ENCODE results near the gene PRKCI.

The PRKCI gene

DNA sequence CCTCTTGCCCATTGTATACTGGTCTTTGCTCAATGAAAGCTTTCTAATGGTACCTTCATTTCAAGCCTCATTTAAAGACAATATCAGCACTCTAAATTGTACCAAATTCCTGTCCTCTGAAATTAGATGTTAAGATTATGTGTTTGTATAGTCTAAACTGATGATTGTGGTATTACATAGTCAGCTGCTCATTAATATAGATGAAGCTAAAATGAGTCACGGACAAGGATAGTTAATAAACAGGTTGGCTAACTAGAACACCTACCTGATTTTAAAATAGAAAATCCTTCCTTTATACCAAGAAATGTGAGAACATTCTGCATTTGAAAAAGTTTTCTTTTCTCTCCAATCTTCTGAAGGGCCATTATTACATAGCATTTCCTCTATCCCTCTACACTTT lies 2.9 kb downstream of the PRKCI start:
- Histone ChIP-seq H3K9me3 (ENCODE audit: insufficient read depth, low read depth, low read length) (no peaks in the 10 kb centered on the region), H3K27me3 (ENCODE audit: insufficient read depth, low read length, poor library complexity, severe bottlenecking) (no peaks in the 10 kb centered on the region), H3K9ac (ENCODE audit: low read depth, low read length, poor library complexity, severe bottlenecking) (no peak overlapping the region), H2AFZ (ENCODE audit: low read length) (no peak overlapping the region), H3K4me2 (ENCODE audit: low read depth, low read length, poor library complexity, severe bottlenecking) (peak overlapping the region; percentile 84), H3K4me3 (ENCODE audit: low read length, poor library complexity, severe bottlenecking) (peak overlapping the region; percentile 24), H3K4me1 (ENCODE audit: insufficient read depth, low read length, poor library complexity, severe bottlenecking) (peaks cover 36% of the 10 kb centered on the region), H3K9me2 (replicated peaks; ENCODE audit: low read depth, low read length) (no peaks in the 10 kb centered on the region), H3K79me2 (ENCODE audit: insufficient read depth, low read length) (peaks cover 41% of the 10 kb centered on the region), H4K20me1 (ENCODE audit: insufficient read depth, low read length, poor library complexity, severe bottlenecking) (peaks cover 6% of the 10 kb centered on the region), H3K36me3 (ENCODE audit: insufficient read depth, low read length) (no peaks in the 10 kb centered on the region), H3F3A (ENCODE audit: low read depth) (no peaks in the 10 kb centered on the region)
- TF ChIP-seq EZH2phosphoT487 (IDR thresholded peaks at IDR 0.05; ENCODE audit: borderline replicate concordance), result no peak
- TF ChIP-seq, protein P1, sequence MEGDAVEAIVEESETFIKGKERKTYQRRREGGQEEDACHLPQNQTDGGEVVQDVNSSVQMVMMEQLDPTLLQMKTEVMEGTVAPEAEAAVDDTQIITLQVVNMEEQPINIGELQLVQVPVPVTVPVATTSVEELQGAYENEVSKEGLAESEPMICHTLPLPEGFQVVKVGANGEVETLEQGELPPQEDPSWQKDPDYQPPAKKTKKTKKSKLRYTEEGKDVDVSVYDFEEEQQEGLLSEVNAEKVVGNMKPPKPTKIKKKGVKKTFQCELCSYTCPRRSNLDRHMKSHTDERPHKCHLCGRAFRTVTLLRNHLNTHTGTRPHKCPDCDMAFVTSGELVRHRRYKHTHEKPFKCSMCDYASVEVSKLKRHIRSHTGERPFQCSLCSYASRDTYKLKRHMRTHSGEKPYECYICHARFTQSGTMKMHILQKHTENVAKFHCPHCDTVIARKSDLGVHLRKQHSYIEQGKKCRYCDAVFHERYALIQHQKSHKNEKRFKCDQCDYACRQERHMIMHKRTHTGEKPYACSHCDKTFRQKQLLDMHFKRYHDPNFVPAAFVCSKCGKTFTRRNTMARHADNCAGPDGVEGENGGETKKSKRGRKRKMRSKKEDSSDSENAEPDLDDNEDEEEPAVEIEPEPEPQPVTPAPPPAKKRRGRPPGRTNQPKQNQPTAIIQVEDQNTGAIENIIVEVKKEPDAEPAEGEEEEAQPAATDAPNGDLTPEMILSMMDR (conservative IDR thresholded peaks at IDR 0.05; ENCODE audit: low read length), result no peak

DNA sequence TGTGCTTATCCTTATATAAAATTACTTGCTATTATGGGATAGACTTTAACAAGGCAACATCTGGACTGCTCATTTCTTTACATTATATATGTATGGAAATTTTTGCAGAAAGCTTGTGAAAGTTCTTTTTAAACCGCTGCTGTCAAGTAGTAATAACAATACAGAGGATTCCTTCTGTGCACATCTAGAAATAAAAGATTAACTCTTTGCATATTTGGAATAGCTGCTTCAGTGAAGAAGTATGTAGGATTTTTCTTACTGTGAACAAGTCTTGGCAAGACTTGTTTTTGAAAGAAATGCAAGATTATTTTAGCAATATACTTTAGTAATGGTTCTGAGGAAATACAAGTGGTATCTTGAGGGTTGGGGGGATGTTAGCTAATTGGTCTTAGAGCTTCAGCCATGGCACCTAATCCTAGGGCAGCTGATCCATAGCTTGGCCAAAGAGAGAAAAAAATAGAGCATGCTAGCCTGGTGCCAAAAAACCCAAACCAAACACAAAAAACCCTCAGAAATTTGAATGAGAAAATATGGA lies 4.3 kb downstream of the PRKCI start:
- Histone ChIP-seq H3K4me2 (ENCODE audit: low read depth, low read length, poor library complexity, severe bottlenecking) (peak overlapping the region; percentile 37), H3K9me2 (replicated peaks; ENCODE audit: low read depth, low read length) (no peaks in the 10 kb centered on the region), H3K4me1 (ENCODE audit: insufficient read depth, low read length, poor library complexity, severe bottlenecking) (peaks cover 36% of the 10 kb centered on the region), H3K9ac (ENCODE audit: low read depth, low read length, poor library complexity, severe bottlenecking) (no peak overlapping the region), H4K20me1 (ENCODE audit: insufficient read depth, low read length, poor library complexity, severe bottlenecking) (peaks cover 6% of the 10 kb centered on the region), H3F3A (ENCODE audit: low read depth) (no peaks in the 10 kb centered on the region), H3K27me3 (ENCODE audit: insufficient read depth, low read length, poor library complexity, severe bottlenecking) (no peaks in the 10 kb centered on the region), H2AFZ (ENCODE audit: low read length) (no peak overlapping the region), H3K79me2 (ENCODE audit: insufficient read depth, low read length) (peaks cover 45% of the 10 kb centered on the region), H3K4me3 (ENCODE audit: low read length, poor library complexity, severe bottlenecking) (peak overlapping the region; percentile 4), H3K36me3 (ENCODE audit: insufficient read depth, low read length) (no peaks in the 10 kb centered on the region), H3K9me3 (ENCODE audit: insufficient read depth, low read depth, low read length) (no peaks in the 10 kb centered on the region)
- TF ChIP-seq EZH2phosphoT487 (IDR thresholded peaks at IDR 0.05; ENCODE audit: borderline replicate concordance), result no peak
- TF ChIP-seq, protein P1 (conservative IDR thresholded peaks at IDR 0.05; ENCODE audit: low read length), result no peak

DNA sequence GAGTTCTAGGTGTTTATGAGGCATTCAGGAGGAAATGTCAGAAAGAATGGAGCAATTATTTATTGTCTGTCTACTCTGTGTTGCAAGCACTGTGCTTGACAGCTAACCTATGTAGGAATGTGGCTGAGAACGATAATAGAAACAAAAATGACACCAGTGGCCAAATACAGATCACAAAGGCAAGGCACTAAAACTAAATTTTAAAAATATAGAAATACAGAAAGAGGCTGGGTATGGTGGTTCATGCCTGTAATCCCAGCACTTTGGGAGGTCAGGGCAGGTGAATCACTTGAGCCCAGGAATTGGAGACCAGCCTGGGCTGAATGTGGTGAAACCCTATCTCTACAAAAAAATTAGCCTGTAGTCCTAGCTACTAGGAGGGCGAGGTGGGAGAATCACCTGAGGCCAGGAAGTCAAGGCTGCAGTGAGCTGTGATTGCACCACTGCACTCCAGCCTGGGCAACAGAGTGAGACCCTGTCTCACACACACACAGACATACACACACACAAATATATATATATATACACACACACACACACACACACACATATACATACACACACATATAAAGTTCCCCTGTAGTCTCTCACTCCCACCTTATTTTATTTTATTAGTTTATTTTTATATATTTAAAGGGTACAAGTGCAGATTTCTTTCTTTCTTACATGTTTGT lies 6.0 kb downstream of the PRKCI start:
- Histone ChIP-seq H3K4me2 (ENCODE audit: low read depth, low read length, poor library complexity, severe bottlenecking) (peak overlapping the region; percentile 37), H4K20me1 (ENCODE audit: insufficient read depth, low read length, poor library complexity, severe bottlenecking) (peaks cover 4% of the 10 kb centered on the region), H3K4me1 (ENCODE audit: insufficient read depth, low read length, poor library complexity, severe bottlenecking) (peaks cover 42% of the 10 kb centered on the region)

More for the DNA sequence above, 6.0 kb downstream of the PRKCI start:
- peaks cover 48% of the 10 kb centered on the region for H3K79me2 ChIP-seq (ENCODE audit: insufficient read depth, low read length)
- no peaks in the 10 kb centered on the region for H3F3A ChIP-seq (ENCODE audit: low read depth)
- H3K9me3 ChIP-seq (ENCODE audit: insufficient read depth, low read depth, low read length), result no peaks in the 10 kb centered on the region
- H3K9ac ChIP-seq (ENCODE audit: low read depth, low read length, poor library complexity, severe bottlenecking), result no peak overlapping the region
- no peaks in the 10 kb centered on the region for H3K27me3 ChIP-seq (ENCODE audit: insufficient read depth, low read length, poor library complexity, severe bottlenecking)
- no peak for TF ChIP-seq EZH2phosphoT487 (IDR thresholded peaks at IDR 0.05; ENCODE audit: borderline replicate concordance)
- TF ChIP-seq, protein P1 (conservative IDR thresholded peaks at IDR 0.05; ENCODE audit: low read length), result no peak
- H3K9me2 ChIP-seq (replicated peaks; ENCODE audit: low read depth, low read length), result no peaks in the 10 kb centered on the region
- no peaks in the 10 kb centered on the region for H3K36me3 ChIP-seq (ENCODE audit: insufficient read depth, low read length)
- H3K4me3 ChIP-seq (ENCODE audit: low read length, poor library complexity, severe bottlenecking), result no peak overlapping the region
- H2AFZ ChIP-seq (ENCODE audit: low read length), result no peak overlapping the region
